Nephron (organoid): ENCODE results near the gene TMEM127.

ENCODE experiments used
- H3K27ac Mint-ChIP-seq, 3 experiments: 2 replicates each; pipeline ENCODE4 v1.8.0; 2020; ENCODE audit warnings: mixed read lengths in 3 of 3, mild to moderate bottlenecking in 2 of 3, moderate library complexity in 1 of 3
- H3K27me3 Mint-ChIP-seq: 2 replicates; pipeline ENCODE4 v1.8.0; 2021; ENCODE audit warnings: low read depth, mild to moderate bottlenecking, moderate library complexity, mixed read lengths
- H3K36me3 Mint-ChIP-seq: 2 replicates; pipeline ENCODE4 v1.8.0; 2020; ENCODE audit warnings: low read depth, mixed read lengths
- H3K4me1 Mint-ChIP-seq: 2 replicates; pipeline ENCODE4 v1.8.0; 2020; ENCODE audit warnings: mixed read lengths
- H3K4me3 Mint-ChIP-seq, 3 experiments: 2 replicates each; pipeline ENCODE4 v1.8.0; 2020; ENCODE audit warnings: mild to moderate bottlenecking in 3 of 3, mixed read lengths in 3 of 3, moderate library complexity in 2 of 3
- H3K9me3 Mint-ChIP-seq: 2 replicates; pipeline ENCODE4 v1.8.0; 2020; ENCODE audit warnings: mixed read lengths
- CTCF ChIP-seq, 3 experiments: fragments of 200-600 bp; sonication (generic); IDR thresholded peaks; one replicate each; pipeline ENCODE4 v1.5.0; 2021; ENCODE audit warnings: antibody characterized with exemption in 3 of 3; ENCODE audit not compliant: unreplicated experiment in 3 of 3

TMEM127 gene

DNA sequence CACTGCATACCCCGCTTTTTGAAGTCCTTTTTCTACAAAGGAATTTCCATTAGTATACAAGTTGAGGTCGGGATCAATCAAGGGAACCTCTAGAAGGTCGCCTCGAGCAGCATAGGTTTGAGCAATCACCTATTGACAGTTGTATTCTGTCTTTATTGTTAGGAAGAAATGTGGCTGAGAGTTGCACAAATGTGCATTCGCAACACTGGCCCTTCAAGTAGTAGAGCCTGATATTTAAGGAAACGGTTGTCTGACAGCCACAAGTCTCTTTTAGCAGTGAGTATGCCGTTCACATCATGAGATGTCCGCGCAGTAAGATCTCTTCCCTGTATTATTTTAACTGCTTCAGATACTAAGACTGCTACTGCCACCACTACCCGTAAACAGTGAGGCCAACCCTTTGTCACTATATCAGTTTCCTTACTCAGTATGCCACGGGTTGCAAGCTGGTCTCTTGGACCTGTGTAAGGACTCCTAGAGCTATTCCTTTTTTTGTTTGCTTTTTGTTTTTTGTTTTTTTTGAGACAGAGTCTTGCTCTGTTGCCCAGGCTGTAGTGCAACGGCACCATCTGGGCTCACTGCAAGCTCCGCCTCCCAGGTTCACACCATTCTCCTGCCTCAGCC, 47.2 kb downstream of the TMEM127 start:
- H3K27ac Mint-ChIP-seq = no peak overlapping the region

DNA sequence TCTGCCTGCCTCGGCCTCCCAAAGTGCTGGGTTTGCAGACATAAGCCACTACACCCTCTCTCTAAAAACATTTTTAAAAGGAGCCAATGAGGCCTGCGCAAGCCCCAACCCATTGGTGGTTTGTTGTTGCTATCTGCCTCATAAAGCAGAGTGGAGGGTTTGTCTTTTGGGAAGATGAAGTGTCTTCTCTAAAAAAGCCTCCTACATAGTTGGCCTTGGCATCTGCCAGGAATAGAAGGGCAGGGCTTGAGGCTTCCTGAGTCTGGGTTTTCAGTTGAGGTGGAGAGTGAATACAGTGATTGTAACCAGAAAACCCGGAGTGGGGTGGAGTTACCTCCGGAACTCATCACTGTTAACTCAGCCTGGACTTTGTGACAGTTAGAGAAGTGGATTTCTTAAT, 51.2 kb downstream of the TMEM127 start:
- no peak for TF ChIP-seq CTCF (IDR thresholded peaks at IDR 0.05; ENCODE audit: unreplicated experiment in 3 of 3)
- Mint-ChIP-seq H3K4me1 (peaks cover 2% of the 10 kb centered on the region), H3K27me3 (no peaks in the 10 kb centered on the region), H3K4me3 (no peak overlapping the region), H3K36me3 (peaks cover 7% of the 10 kb centered on the region), H3K27ac (no peak overlapping the region), H3K9me3 (no peaks in the 10 kb centered on the region)

More for the DNA sequence above, 47.2 kb downstream of the TMEM127 start:
- Mint-ChIP-seq H3K27me3 (no peaks in the 10 kb centered on the region), H3K9me3 (no peaks in the 10 kb centered on the region), H3K4me1 (no peaks in the 10 kb centered on the region), H3K36me3 (peaks cover 7% of the 10 kb centered on the region), H3K4me3 (no peak overlapping the region)
- no peak for TF ChIP-seq CTCF (IDR thresholded peaks at IDR 0.05; ENCODE audit: unreplicated experiment in 3 of 3)

- H3K4me1 Mint-ChIP-seq = peaks cover 9% of the 10 kb centered on the region
- no peak for TF ChIP-seq CTCF (IDR thresholded peaks at IDR 0.05; ENCODE audit: unreplicated experiment in 3 of 3)
- H3K36me3 Mint-ChIP-seq = peaks cover 3% of the 10 kb centered on the region
- H3K27me3 Mint-ChIP-seq = no peaks in the 10 kb centered on the region
- no peak overlapping the region for H3K27ac Mint-ChIP-seq
- H3K4me3 Mint-ChIP-seq = no peak overlapping the region
- H3K9me3 Mint-ChIP-seq = no peaks in the 10 kb centered on the region
Measured at GRCh38 chr2:96213379-96213778, 52.4 kb downstream of the TMEM127 start.

- no peak overlapping the region for H3K27ac Mint-ChIP-seq
- peak overlapping the region in 1 of 3 experiments; percentile 60 for H3K4me3 Mint-ChIP-seq
- no peaks in the 10 kb centered on the region for H3K9me3 Mint-ChIP-seq
- peaks cover 15% of the 10 kb centered on the region for H3K4me1 Mint-ChIP-seq
- H3K27me3 Mint-ChIP-seq = no peaks in the 10 kb centered on the region
- peaks cover 3% of the 10 kb centered on the region for H3K36me3 Mint-ChIP-seq
- no peak for TF ChIP-seq CTCF (IDR thresholded peaks at IDR 0.05; ENCODE audit: unreplicated experiment in 3 of 3)
Measured at GRCh38 chr2:96212339-96212738, 53.5 kb downstream of the TMEM127 start.

- Mint-ChIP-seq H3K9me3 (no peaks in the 10 kb centered on the region), H3K4me3 (peak overlapping the region; percentile 90 to 98 (median 96)), H3K27ac (peak overlapping the region; percentile 91 to 96 (median 95)), H3K4me1 (peaks cover 38% of the 10 kb centered on the region), H3K27me3 (no peaks in the 10 kb centered on the region), H3K36me3 (peaks cover 5% of the 10 kb centered on the region)
- TF ChIP-seq CTCF (IDR thresholded peaks at IDR 0.05; ENCODE audit: unreplicated experiment in 3 of 3) = no peak
Measured at GRCh38 chr2:96209729-96210085, 56.1 kb downstream of the TMEM127 start.

GRCh38 chr2:96209011-96209728, 56.6 kb downstream of the TMEM127 start:
- H3K9me3 Mint-ChIP-seq = no peaks in the 10 kb centered on the region
- peaks cover 5% of the 10 kb centered on the region for H3K36me3 Mint-ChIP-seq
- H3K27me3 Mint-ChIP-seq = no peaks in the 10 kb centered on the region
- peak overlapping the region; percentile 91 to 96 (median 95) for H3K27ac Mint-ChIP-seq
- TF ChIP-seq CTCF (IDR thresholded peaks at IDR 0.05; ENCODE audit: unreplicated experiment in 3 of 3) = no peak
- peak overlapping the region; percentile 90 to 98 (median 96) for H3K4me3 Mint-ChIP-seq
- peaks cover 40% of the 10 kb centered on the region for H3K4me1 Mint-ChIP-seq
